Thoracic aorta (tissue), 2 donors: ENCODE measurements around the gene MMP8. TPM values are rescaled to one million over a fixed set of nuclear protein-coding genes. Genes with fewer than 3 reads are reported as not detected.

Source experiments
- ATAC-seq: fragments of 150-250 bp; one replicate; pipeline ENCODE4 v1.8.0; 2017; ENCODE audit warnings: low read depth; ENCODE audit not compliant: insufficient number of reproducible peaks, low FRiP score
- DNase-seq: peaks from one replicate; pipeline ENCODE4 v3.0.0-alpha.2; 2020; ENCODE audit warnings: low spot score
- H3K27ac ChIP-seq, 2 donors: fragments of 200-600 bp; sonication (generic); 1 replicate in 1 of 2; 2 replicates in 1 of 2; pipeline ENCODE4 v1.5.1; 2016; ENCODE audit warnings: mild to moderate bottlenecking in 2 of 2, moderate library complexity in 2 of 2
- H3K27me3 ChIP-seq: fragments of 200-600 bp; sonication (generic); replicated peaks from 2 replicates; pipeline ENCODE4 v1.6.0; 2016; ENCODE audit warnings: mild to moderate bottlenecking; ENCODE audit not compliant: insufficient read depth
- H3K36me3 ChIP-seq: fragments of 200-600 bp; sonication (generic); one replicate; pipeline ENCODE4 v1.5.1; 2016
- H3K4me1 ChIP-seq, 2 donors: fragments of 200-600 bp; sonication (generic); 1 replicate in 1 of 2; 2 replicates in 1 of 2; pipeline versions ENCODE4 v1.5.1 to v1.6.0; 2016; ENCODE audit warnings: low read depth in 2 of 2, mild to moderate bottlenecking in 1 of 2; ENCODE audit not compliant: control insufficient read depth in 1 of 2
- H3K4me3 ChIP-seq: fragments of 200-600 bp; sonication (generic); 2 replicates; pipeline ENCODE4 v1.5.1; 2016; ENCODE audit warnings: mild to moderate bottlenecking
- H3K9me3 ChIP-seq: fragments of 200-600 bp; sonication (generic); 2 replicates; pipeline ENCODE4 v1.5.1; 2016
- CTCF ChIP-seq: fragments of 200-600 bp; sonication (generic); IDR thresholded peaks from one replicate; pipeline ENCODE4 v1.5.1; 2019; ENCODE audit warnings: antibody characterized with exemption
- total RNA-seq, 2 donors: library from RNA; depleted of rRNA; stranded (reverse); fragments of >200 nt; gene quantifications; one replicate each; pipeline versions ENCODE4 v1.1.0 to v1.2.3, GENCODE V29; 2016

MMP8 gene
- total RNA-seq, 2 donors from 2014 or later = not detected

DNA sequence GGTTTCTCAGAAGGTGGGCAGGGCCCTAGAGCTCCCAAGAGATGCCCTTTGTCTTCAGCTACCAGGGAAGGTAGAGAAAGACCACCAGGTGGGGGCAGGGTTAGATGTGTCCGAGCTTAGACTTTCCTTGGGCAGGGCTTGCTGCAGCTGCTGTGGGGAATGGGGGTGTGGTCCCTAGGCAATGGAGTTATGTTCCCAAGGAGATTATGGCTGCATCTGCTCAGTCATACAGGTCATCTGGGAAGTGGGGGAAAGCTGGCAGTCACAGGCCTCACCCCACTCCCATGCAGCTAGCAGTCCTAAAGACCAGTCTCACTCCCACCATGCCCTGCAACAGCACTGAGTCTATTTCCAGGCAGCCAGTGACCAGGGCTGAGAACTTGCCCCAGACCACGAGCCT, 48.7 kb downstream of the MMP8 start:
- no peak overlapping the region for H3K27ac ChIP-seq
- ATAC-seq (no peak), DNase-seq (no peak)
- no peaks in the 10 kb centered on the region for H3K4me1 ChIP-seq
- H3K9me3 ChIP-seq = no peaks in the 10 kb centered on the region
- no peaks in the 10 kb centered on the region for H3K36me3 ChIP-seq
- no peak overlapping the region for H3K4me3 ChIP-seq
- no peak for TF ChIP-seq CTCF
- H3K27me3 ChIP-seq = no peaks in the 10 kb centered on the region

GRCh38 chr11:102669664-102670063, 55.1 kb downstream of the MMP8 start:
- ATAC-seq = no peak
- Histone ChIP-seq H3K4me1 (no peaks in the 10 kb centered on the region), H3K4me3 (no peak overlapping the region), H3K36me3 (no peaks in the 10 kb centered on the region), H3K27me3 (no peaks in the 10 kb centered on the region), H3K9me3 (no peaks in the 10 kb centered on the region), H3K27ac (no peak overlapping the region)
- no peak for DNase-seq
- TF ChIP-seq CTCF = no peak

DNA sequence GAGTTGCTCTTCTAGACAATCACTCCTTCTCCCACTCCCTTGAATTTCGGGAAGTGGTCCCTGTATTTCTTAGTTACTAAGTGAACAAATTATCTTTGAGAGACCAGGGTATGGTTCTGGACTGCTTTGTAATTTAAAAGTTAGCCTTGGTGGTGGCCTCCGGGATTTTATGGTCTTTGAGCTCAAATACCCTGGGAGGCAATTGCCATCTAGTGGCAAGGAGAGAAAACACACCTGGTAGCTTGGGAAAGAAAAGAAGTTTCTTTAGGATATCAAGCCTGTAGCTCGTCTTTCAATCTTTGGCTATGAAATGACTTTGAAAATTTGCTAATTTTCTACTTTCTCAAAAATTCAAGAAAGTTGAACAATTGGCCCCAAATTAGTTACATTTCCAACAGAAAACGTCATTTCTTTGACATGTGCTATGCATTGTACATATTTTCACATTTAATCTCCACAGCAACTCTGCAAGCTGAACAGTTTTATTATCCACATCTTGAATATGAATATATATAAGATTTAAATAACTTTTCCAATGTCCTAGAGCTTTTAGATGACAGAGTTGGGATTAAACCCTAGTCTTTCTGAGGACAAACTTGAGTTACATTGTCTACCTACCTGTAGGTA, 58.3 kb downstream of the MMP8 start:
- Histone ChIP-seq H3K9me3 (no peaks in the 10 kb centered on the region), H3K4me3 (no peak overlapping the region), H3K27ac (no peak overlapping the region), H3K27me3 (no peaks in the 10 kb centered on the region), H3K4me1 (no peaks in the 10 kb centered on the region), H3K36me3 (no peaks in the 10 kb centered on the region)
- ATAC-seq = no peak
- peak; percentile 82 for TF ChIP-seq CTCF
- DNase-seq = no peak

GRCh38 chr11:102664001-102664752, 60.6 kb downstream of the MMP8 start:
- ATAC-seq (no peak), DNase-seq (no peak)
- Histone ChIP-seq H3K27ac (no peak overlapping the region), H3K36me3 (no peaks in the 10 kb centered on the region), H3K4me3 (no peak overlapping the region), H3K9me3 (no peaks in the 10 kb centered on the region), H3K4me1 (no peaks in the 10 kb centered on the region), H3K27me3 (no peaks in the 10 kb centered on the region)
- TF ChIP-seq CTCF = no peak

GRCh38 chr11:102662607-102663006, 62.1 kb downstream of the MMP8 start:
- Histone ChIP-seq H3K9me3 (no peaks in the 10 kb centered on the region), H3K4me1 (no peaks in the 10 kb centered on the region), H3K36me3 (no peaks in the 10 kb centered on the region), H3K27ac (no peak overlapping the region), H3K4me3 (no peak overlapping the region), H3K27me3 (no peaks in the 10 kb centered on the region)
- no peak for ATAC-seq
- no peak for TF ChIP-seq CTCF
- no peak for DNase-seq

Other genes starting within 250 kb of the MMP8 start
- gene MMP7, start 194.2 kb downstream of the MMP8 start, total RNA-seq = not detected
- not detected for gene MMP20, start 99.6 kb downstream of the MMP8 start, total RNA-seq
- not detected for gene MMP27, start 19.2 kb downstream of the MMP8 start, total RNA-seq
- not detected for gene MMP10, start 55.7 kb upstream of the MMP8 start, total RNA-seq
- under 1 TPM in 1 of 2 donors, not detected in 1; 0.71 TPM for gene MMP1, start 73.2 kb upstream of the MMP8 start, total RNA-seq
- 1 to 10 TPM; 4.2 to 8.9 TPM for gene MMP3, start 118.7 kb upstream of the MMP8 start, total RNA-seq
- gene MMP12, start 150.0 kb upstream of the MMP8 start, total RNA-seq = not detected
- not detected for gene MMP13, start 230.8 kb upstream of the MMP8 start, total RNA-seq